Thymus (tissue), 11 donors: ENCODE data around the gene ALOX5AP. TPM values are rescaled to one million over a fixed set of nuclear protein-coding genes. Genes with fewer than 3 reads are reported as not detected.

Experiments used
- DNase-seq, 9 donors: peaks; one replicate each; pipeline ENCODE4 v3.0.0-alpha.2; 2013; ENCODE audit warnings: low spot score in 9 of 9, low read depth in 6 of 9, missing footprints in 1 of 9
- H3K27ac ChIP-seq, 2 donors: one replicate each; pipeline ENCODE4 v1.5.1; 2013; ENCODE audit warnings: control low read depth in 1 of 2, low read depth in 1 of 2, low read length in 1 of 2, mild to moderate bottlenecking in 1 of 2, moderate library complexity in 1 of 2
- H3K27me3 ChIP-seq, 2 donors: one replicate each; pipeline ENCODE4 v1.5.1; 2013; ENCODE audit warnings: low read length in 1 of 2; ENCODE audit not compliant: control insufficient read depth in 2 of 2, insufficient read depth in 1 of 2
- H3K36me3 ChIP-seq, 2 donors: one replicate each; pipeline ENCODE4 v1.5.1; 2013; ENCODE audit warnings: low read length in 1 of 2, mild to moderate bottlenecking in 1 of 2, moderate library complexity in 1 of 2; ENCODE audit not compliant: control insufficient read depth in 2 of 2, insufficient read depth in 2 of 2
- H3K4me1 ChIP-seq, 2 donors: one replicate each; pipeline ENCODE4 v1.5.1; 2013; ENCODE audit warnings: low read length in 2 of 2; ENCODE audit not compliant: control insufficient read depth in 2 of 2, insufficient read depth in 2 of 2
- H3K4me3 ChIP-seq, 2 donors: one replicate each; pipeline ENCODE4 v1.5.1; 2013; ENCODE audit warnings: low read length in 2 of 2, control low read depth in 1 of 2, mild to moderate bottlenecking in 1 of 2
- H3K9me3 ChIP-seq, 2 donors: one replicate each; pipeline ENCODE4 v1.5.1; 2013; ENCODE audit warnings: low read length in 1 of 2, mild to moderate bottlenecking in 1 of 2; ENCODE audit not compliant: control insufficient read depth in 2 of 2, insufficient read depth in 1 of 2
- WGBS: extraction: QIAGEN DNeasy Blood & Tissue Kit; methylation state at CpG from one replicate; pipeline ENCODE4 v1.1.7; 2013; 5-methylcytosine and 5-hydroxymethylcytosine counted together
- polyA plus RNA-seq: library from polyadenylated mRNA; stranded (reverse); fragments of 200-250 nt; gene quantifications from one replicate; pipeline ENCODE4 v1.2.3, GENCODE V29; 2013
- total RNA-seq: library from RNA; stranded (reverse); fragments of 120-200 nt; gene quantifications from one replicate; pipeline ENCODE4 v1.2.4, GENCODE V29; 2013
- donor health status: healthy.

Gene ALOX5AP
- total and polyA plus RNA-seq, 2 donors, result 36.9 to 77.1 TPM

- H3K27me3 ChIP-seq, result no peaks in the 10 kb centered on the region
- H3K4me3 ChIP-seq, result no peak overlapping the region
- H3K9me3 ChIP-seq, result no peaks in the 10 kb centered on the region
- WGBS, result 99% methylated on average over 5 of the region's 5 CpGs
- peaks cover 0 to 5% of the 10 kb centered on the region in 2 donors for H3K4me1 ChIP-seq
- no peak for DNase-seq
- no peak overlapping the region for H3K27ac ChIP-seq
- no peaks in the 10 kb centered on the region for H3K36me3 ChIP-seq
These were observed 69.1 kb downstream of the ALOX5AP start for GRCh38 chr13:30804474-30804873.

GRCh38 chr13:30805132-30805537, 69.8 kb downstream of the ALOX5AP start:
- H3K4me3 ChIP-seq, result no peak overlapping the region
- 97% methylated on average over 4 of the region's 4 CpGs for WGBS
- H3K27me3 ChIP-seq, result no peaks in the 10 kb centered on the region
- H3K36me3 ChIP-seq, result no peaks in the 10 kb centered on the region
- peaks cover 0 to 5% of the 10 kb centered on the region in 2 donors for H3K4me1 ChIP-seq
- peaks cover 0 to 1% of the 10 kb centered on the region in 2 donors for H3K9me3 ChIP-seq
- DNase-seq, result no peak
- no peak overlapping the region for H3K27ac ChIP-seq

- no peak overlapping the region for H3K27ac ChIP-seq
- H3K27me3 ChIP-seq, result no peaks in the 10 kb centered on the region
- WGBS, result 97% methylated on average over 7 of the region's 7 CpGs
- no peak overlapping the region for H3K4me3 ChIP-seq
- peaks cover 0 to 1% of the 10 kb centered on the region in 2 donors for H3K9me3 ChIP-seq
- H3K4me1 ChIP-seq, result peaks cover 0 to 8% of the 10 kb centered on the region in 2 donors
- H3K36me3 ChIP-seq, result no peaks in the 10 kb centered on the region
- no peak for DNase-seq
These were observed 70.3 kb downstream of the ALOX5AP start for GRCh38 chr13:30805603-30806011.

DNA sequence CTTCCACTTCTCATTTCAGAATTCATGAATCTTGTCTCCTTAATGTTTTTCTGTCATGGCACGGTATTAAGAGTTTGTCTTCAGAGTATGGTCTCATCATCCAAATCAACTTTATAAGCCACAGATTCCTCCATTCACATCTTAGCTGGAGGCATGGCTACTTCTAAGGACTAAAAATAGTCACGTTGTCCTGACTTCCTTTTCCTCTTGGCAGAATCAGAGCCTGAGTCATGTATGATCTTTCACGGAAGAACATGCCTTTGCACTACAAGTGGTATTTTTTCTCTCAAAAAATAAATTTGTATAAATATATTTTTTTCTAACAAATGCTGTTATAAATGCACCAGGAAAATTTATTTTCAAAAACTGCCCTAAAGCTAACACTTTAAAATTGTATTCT, 71.4 kb downstream of the ALOX5AP start:
- Histone ChIP-seq H3K4me3 (no peak overlapping the region), H3K4me1 (peaks cover 0 to 8% of the 10 kb centered on the region in 2 donors), H3K27ac (no peak overlapping the region), H3K27me3 (no peaks in the 10 kb centered on the region), H3K9me3 (peaks cover 0 to 1% of the 10 kb centered on the region in 2 donors), H3K36me3 (no peaks in the 10 kb centered on the region)
- no peak for DNase-seq
- 32% methylated on average over 3 of the region's 3 CpGs for WGBS

GRCh38 chr13:30807392-30807791, 72.0 kb downstream of the ALOX5AP start:
- Histone ChIP-seq H3K36me3 (no peaks in the 10 kb centered on the region), H3K27me3 (no peaks in the 10 kb centered on the region), H3K9me3 (peaks cover 0 to 1% of the 10 kb centered on the region in 2 donors), H3K4me1 (peaks cover 0 to 8% of the 10 kb centered on the region in 2 donors), H3K27ac (no peak overlapping the region), H3K4me3 (no peak overlapping the region)
- 96% methylated on average over 4 of the region's 4 CpGs for WGBS
- DNase-seq, result no peak

DNA sequence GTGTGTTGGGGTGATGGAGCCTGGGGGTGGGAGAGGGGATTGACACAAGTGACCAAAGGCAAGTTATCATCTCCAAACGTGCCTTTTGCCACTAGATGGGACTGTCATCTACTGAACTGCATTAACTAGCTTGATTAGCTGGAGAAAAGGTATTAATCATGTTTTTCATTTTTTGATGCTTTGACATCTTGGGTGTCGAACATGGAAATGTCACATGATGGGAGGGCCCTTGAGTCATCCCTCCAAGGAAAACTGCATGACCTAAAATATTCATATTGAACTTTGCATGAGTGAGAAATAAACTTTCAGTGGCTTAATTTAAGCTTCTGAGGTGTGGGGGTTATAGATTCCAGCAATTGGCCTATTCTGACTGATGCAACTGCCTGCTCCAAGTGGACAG, 73.3 kb downstream of the ALOX5AP start:
- 87% methylated on average over 2 of the region's 2 CpGs for WGBS
- Histone ChIP-seq H3K4me3 (no peak overlapping the region), H3K36me3 (no peaks in the 10 kb centered on the region), H3K4me1 (peaks cover 0 to 4% of the 10 kb centered on the region in 2 donors), H3K9me3 (peaks cover 0 to 1% of the 10 kb centered on the region in 2 donors), H3K27me3 (no peaks in the 10 kb centered on the region), H3K27ac (no peak overlapping the region)
- no peak for DNase-seq

GRCh38 chr13:30809787-30810186, 74.4 kb downstream of the ALOX5AP start:
- H3K27me3 ChIP-seq, result no peaks in the 10 kb centered on the region
- H3K27ac ChIP-seq, result peak overlapping the region in 1 of 2 donors; percentile 39
- H3K4me1 ChIP-seq, result peaks cover 0 to 4% of the 10 kb centered on the region in 2 donors
- no peaks in the 10 kb centered on the region for H3K36me3 ChIP-seq
- no peak overlapping the region for H3K4me3 ChIP-seq
- H3K9me3 ChIP-seq, result peaks cover 0 to 1% of the 10 kb centered on the region in 2 donors
- no peak for DNase-seq
- 97% methylated on average over 2 of the region's 2 CpGs for WGBS

- H3K4me3 ChIP-seq, result no peak overlapping the region
- WGBS, result 93% methylated on average over 7 of the region's 7 CpGs
- no peaks in the 10 kb centered on the region for H3K36me3 ChIP-seq
- H3K27ac ChIP-seq, result peak overlapping the region in 1 of 2 donors; percentile 39
- DNase-seq, result peak in 1 of 9 donors; percentile 20
- H3K9me3 ChIP-seq, result peaks cover 0 to 1% of the 10 kb centered on the region in 2 donors
- H3K4me1 ChIP-seq, result peaks cover 0 to 4% of the 10 kb centered on the region in 2 donors
- H3K27me3 ChIP-seq, result no peaks in the 10 kb centered on the region
These were observed 74.9 kb downstream of the ALOX5AP start for GRCh38 chr13:30810261-30810701.

GRCh38 chr13:30810801-30811200, 75.5 kb downstream of the ALOX5AP start:
- Histone ChIP-seq H3K4me3 (no peak overlapping the region), H3K9me3 (peaks cover 0 to 1% of the 10 kb centered on the region in 2 donors), H3K36me3 (no peaks in the 10 kb centered on the region), H3K27ac (peak overlapping the region in 1 of 2 donors; percentile 39), H3K4me1 (peaks cover 0 to 4% of the 10 kb centered on the region in 2 donors), H3K27me3 (no peaks in the 10 kb centered on the region)
- 92% methylated on average over 11 of the region's 11 CpGs for WGBS
- DNase-seq, result no peak
